A549 (cell line): ENCODE measurements around the gene SLC30A3. TPM values are rescaled to one million over a fixed set of nuclear protein-coding genes. Genes with fewer than 3 reads are reported as not detected.
A peak's percentile ranks its signal among the peaks of the same experiment; 100 is the strongest.

ENCODE experiments used
- ATAC-seq, 2 experiments: fragments of 200-7000 bp in 1 of 2; fragments of >200 bp in 1 of 2; cut with Nextera tagmentation in 1 of 2; cut with Tn5 transposase in 1 of 2; 3 replicates each; pipeline versions ENCODE4 v1.8.0 to v1.9.1; 2018 to 2020; ENCODE audit warnings: mild to moderate bottlenecking in 1 of 2, moderate library complexity in 1 of 2
- CTCF ChIA-PET: fragments of 300-600 bp; sonication (Branson Sonifier 250); formaldehyde crosslinking; extraction: SDS; loops from one replicate; lab custom pipeline; 2021; ENCODE audit warnings: antibody characterized with exemption, inconsistent platforms; lab: Yijun Ruan, JAX
- POLR2A ChIA-PET: fragments of 350-600 bp; formaldehyde crosslinking; extraction: SDS; loops from one replicate; lab custom pipeline; 2021; ENCODE audit warnings: antibody characterized with exemption, inconsistent platforms; lab: Yijun Ruan, JAX
- DNase-seq, 2 experiments: peaks; one replicate each; pipeline versions ENCODE4 v3.0.0 to v3.0.0-alpha.2; 2011 to 2016; ENCODE audit warnings: low read depth in 1 of 2, low spot score in 1 of 2
- FAIRE-seq: peaks from 2 replicates; lab custom pipeline; 2011; peaks lifted over from hg19 to GRCh38; lab: Jason Lieb, UNC
- H3K27ac ChIP-seq, 2 experiments: fragments of >200 bp; sonication (Bioruptor Twin); formaldehyde crosslinking; 3 replicates each; pipeline ENCODE4 v1.5.1; 2016 to 2017
- H3K4me1 ChIP-seq: fragments of >200 bp; sonication (Bioruptor Twin); formaldehyde crosslinking; 3 replicates; pipeline ENCODE4 v1.6.1; 2016
- H3K4me2 ChIP-seq: fragments of >200 bp; sonication (Bioruptor Twin); formaldehyde crosslinking; 3 replicates; pipeline ENCODE4 v1.6.1; 2016
- H3K4me3 ChIP-seq: fragments of >200 bp; sonication (Bioruptor Twin); formaldehyde crosslinking; 3 replicates; pipeline ENCODE4 v1.5.1; 2016
- H3K9me3 ChIP-seq: fragments of >200 bp; sonication (Bioruptor Twin); formaldehyde crosslinking; 3 replicates; pipeline ENCODE4 v1.6.1; 2016
- BHLHE40 ChIP-seq: IDR thresholded peaks from 2 replicates; pipeline ENCODE4 v1.6.1; 2012; ENCODE audit warnings: low read depth, low read length, inconsistent platforms
- CBX8 ChIP-seq: fragments of 200-600 bp; sonication (generic); IDR thresholded peaks from 2 replicates; pipeline ENCODE4 v1.6.1; 2016
- CEBPB ChIP-seq, 2 experiments: fragments of >200 bp in 1 of 2; sonication (Bioruptor Twin) in 1 of 2; formaldehyde crosslinking in 1 of 2; IDR thresholded peaks; 2 replicates each; pipeline ENCODE4 v1.6.1; 2012 to 2016
- CHD2 ChIP-seq: fragments of 150-350 bp; IDR thresholded peaks from 2 replicates; pipeline ENCODE4 v1.6.1; 2014; ENCODE audit warnings: low read length; ENCODE audit not compliant: partially characterized antibody
- GATA3 ChIP-seq: IDR thresholded peaks from 2 replicates; pipeline ENCODE4 v1.6.1; 2012; ENCODE audit warnings: borderline replicate concordance
- HDAC2 ChIP-seq: fragments of 200-600 bp; sonication (generic); IDR thresholded peaks from 2 replicates; pipeline ENCODE4 v1.6.1; 2016
- HEYL ChIP-seq: fragments of 250-450 bp; sonication (Bioruptor Pico); IDR thresholded peaks from 2 replicates; pipeline ENCODE4 v1.8.0; 2021; ENCODE audit warnings: mild to moderate bottlenecking, moderate library complexity
- HOXA7 ChIP-seq: fragments of 250-450 bp; sonication (Bioruptor Pico); IDR thresholded peaks from 2 replicates; pipeline ENCODE4 v1.5.0; 2020; ENCODE audit warnings: mild to moderate bottlenecking, moderate library complexity
- HOXB13 ChIP-seq: fragments of 250-450 bp; sonication (Bioruptor Pico); IDR thresholded peaks from 2 replicates; pipeline ENCODE4 v1.5.0; 2020; ENCODE audit warnings: low read depth, mild to moderate bottlenecking, moderate library complexity
- HOXB5 ChIP-seq: fragments of 250-450 bp; sonication (Bioruptor Pico); IDR thresholded peaks from 2 replicates; pipeline ENCODE4 v1.5.0; 2020; ENCODE audit warnings: mild to moderate bottlenecking, moderate library complexity
- JUN ChIP-seq, 2 experiments: fragments of >200 bp; sonication (Bioruptor Twin); formaldehyde crosslinking; IDR thresholded peaks; 2 replicates in 1 of 2; 3 replicates in 1 of 2; pipeline ENCODE4 v1.6.1; 2016 to 2017
- JUNB ChIP-seq: fragments of >200 bp; sonication (Bioruptor Twin); formaldehyde crosslinking; IDR thresholded peaks from 2 replicates; pipeline ENCODE4 v1.6.1; 2016
- KDM1A ChIP-seq: fragments of 200-600 bp; sonication (generic); IDR thresholded peaks from 2 replicates; pipeline ENCODE4 v1.6.1; 2016; ENCODE audit warnings: low read depth, mild to moderate bottlenecking
- MAFK ChIP-seq: fragments of 450-650 bp; IDR thresholded peaks from 2 replicates; pipeline ENCODE4 v1.6.1; 2014; ENCODE audit not compliant: partially characterized antibody
- NFE2L2 ChIP-seq: fragments of 150-350 bp; conservative IDR thresholded peaks from 2 replicates; pipeline ENCODE4 v1.6.1; 2014; ENCODE audit warnings: low read length
- PBX3 ChIP-seq: IDR thresholded peaks from 2 replicates; pipeline ENCODE4 v1.6.1; 2012
- PHF8 ChIP-seq: fragments of 200-600 bp; sonication (generic); IDR thresholded peaks from 2 replicates; pipeline ENCODE4 v1.6.1; 2016; ENCODE audit warnings: low read depth, mild to moderate bottlenecking, antibody characterized with exemption, moderate library complexity, borderline replicate concordance
- RAD21 ChIP-seq, 2 experiments: fragments of >200 bp in 1 of 2; sonication (Bioruptor Twin) in 1 of 2; formaldehyde crosslinking in 1 of 2; IDR thresholded peaks in 1 of 2; conservative IDR thresholded peaks in 1 of 2; 2 replicates in 1 of 2; 3 replicates in 1 of 2; pipeline ENCODE4 v1.6.1; 2012 to 2018; ENCODE audit warnings: inconsistent platforms in 1 of 2
- RCOR1 ChIP-seq: fragments of 150-350 bp; IDR thresholded peaks from 2 replicates; pipeline ENCODE4 v1.6.1; 2014; ENCODE audit warnings: antibody characterized with exemption, low read length, low read depth
- REST ChIP-seq: fragments of 200-600 bp; sonication (generic); IDR thresholded peaks from 2 replicates; pipeline ENCODE4 v1.6.1; 2016; ENCODE audit warnings: antibody characterized with exemption, mild to moderate bottlenecking, moderate library complexity
- RFX5 ChIP-seq: fragments of 450-650 bp; IDR thresholded peaks from 2 replicates; pipeline ENCODE4 v1.7.1; 2014; ENCODE audit warnings: antibody characterized with exemption, mild to moderate bottlenecking, moderate library complexity
- SMC3 ChIP-seq: fragments of >200 bp; sonication (Bioruptor Twin); formaldehyde crosslinking; IDR thresholded peaks from 3 replicates; pipeline ENCODE4 v1.6.1; 2018; ENCODE audit warnings: inconsistent platforms
- TFCP2L1 ChIP-seq: fragments of 250-450 bp; sonication (Bioruptor Pico); IDR thresholded peaks from 2 replicates; pipeline ENCODE4 v1.5.0; 2021; ENCODE audit warnings: mild to moderate bottlenecking
- ZFP36 ChIP-seq: fragments of 450-650 bp; IDR thresholded peaks from 2 replicates; pipeline ENCODE4 v1.6.1; 2014; ENCODE audit warnings: borderline replicate concordance; ENCODE audit not compliant: partially characterized antibody
- ZNF302 ChIP-seq: fragments of 250-450 bp; sonication (Bioruptor Pico); IDR thresholded peaks from 2 replicates; pipeline ENCODE4 v1.9.0; 2021; ENCODE audit warnings: inconsistent platforms, mild to moderate bottlenecking, moderate library complexity
- WGBS: methylation state at CpG from one replicate; pipeline ENCODE4 v1.1.6; 2017; ENCODE audit errors: missing lambda C conversion rate; 5-methylcytosine and 5-hydroxymethylcytosine counted together
- polyA plus RNA-seq, 4 experiments: library from polyadenylated mRNA; depleted of rRNA in 3 of 4; stranded (reverse); fragments of >200 nt; fragmentation: RNase III in 1 of 4; extraction: RNeasy Plus Mini Kit Qiagen cat#74134 plus additional on column Dnase treatment in 1 of 4; gene quantifications; 2 replicates in 3 of 4; 3 replicates in 1 of 4; pipeline ENCODE4 v1.2.3, GENCODE V29; 2011 to 2017
- TF ChIP-seq, protein P1 (sequence below): fragments of >200 bp; sonication (Bioruptor Twin); formaldehyde crosslinking; IDR thresholded peaks from 2 replicates; pipeline ENCODE4 v1.6.1; 2016
- TF ChIP-seq, protein P2 (sequence below): fragments of >200 bp; sonication (Bioruptor Twin); formaldehyde crosslinking; IDR thresholded peaks from 3 replicates; pipeline ENCODE4 v1.6.1; 2016
- TF ChIP-seq, protein P3 (sequence below): fragments of >200 bp; sonication (Bioruptor Twin); formaldehyde crosslinking; IDR thresholded peaks from 3 replicates; pipeline ENCODE4 v1.5.1; 2016
- TF ChIP-seq, protein P4 (sequence below): fragments of 150-350 bp; IDR thresholded peaks from 2 replicates; pipeline ENCODE4 v1.6.1; 2014; ENCODE audit warnings: low read depth, mild to moderate bottlenecking, low read length

The SLC30A3 gene
- polyA plus RNA-seq, 2 of the 4 experiments (the other 2 are of a cell fraction): 0.90 to 1.9 TPM

DNA sequence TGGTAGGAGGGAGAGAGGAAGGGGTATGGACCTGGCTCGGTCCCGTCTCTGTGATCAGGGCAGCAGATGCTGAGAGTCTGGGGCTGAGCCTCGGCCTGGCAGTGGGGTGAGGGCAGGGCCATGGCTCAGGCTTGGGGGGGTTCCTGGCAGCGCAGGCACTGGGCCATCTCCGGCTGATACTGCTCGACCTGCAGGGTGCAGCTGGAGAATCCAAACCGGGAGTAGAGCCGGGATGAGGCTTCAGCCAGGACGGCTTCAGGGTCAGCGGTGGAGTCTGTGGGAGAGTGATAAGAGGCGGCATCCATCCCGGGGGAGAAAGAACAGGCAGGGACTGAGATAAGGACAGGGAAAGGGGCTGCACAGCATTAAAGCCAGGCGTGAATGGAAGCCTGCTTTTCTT lies 7.7 kb downstream of the SLC30A3 start:
- WGBS: 63% methylated on average over 13 of the region's 13 CpGs
- FAIRE-seq: no peak
- POLR2A ChIA-PET: no interaction called here
- ATAC-seq: peak; percentile 5 to 14; a peak in 3 of 6 replicates
- H3K4me2 ChIP-seq: no peak overlapping the region
- H3K4me1 ChIP-seq: peaks cover 10% of the 10 kb centered on the region
- DNase-seq: no peak
- no peak overlapping the region for H3K4me3 ChIP-seq
- H3K27ac ChIP-seq: no peak overlapping the region
- H3K9me3 ChIP-seq: no peaks in the 10 kb centered on the region
- TF ChIP-seq, protein P1, sequence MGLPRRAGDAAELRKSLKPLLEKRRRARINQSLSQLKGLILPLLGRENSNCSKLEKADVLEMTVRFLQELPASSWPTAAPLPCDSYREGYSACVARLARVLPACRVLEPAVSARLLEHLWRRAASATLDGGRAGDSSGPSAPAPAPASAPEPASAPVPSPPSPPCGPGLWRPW: no peak
- TF ChIP-seq HDAC2: no peak
- no peak for TF ChIP-seq JUNB
- TF ChIP-seq TFCP2L1: no peak
- TF ChIP-seq HEYL (CRISPR knock-in tag): no peak
- no peak for TF ChIP-seq CBX8
- TF ChIP-seq SMC3: no peak
- no peak for TF ChIP-seq KDM1A
- no peak for TF ChIP-seq JUN (IDR thresholded peaks at IDR 0.05)
- TF ChIP-seq MAFK: no peak
- TF ChIP-seq ZFP36: no peak
- TF ChIP-seq BHLHE40: no peak
- TF ChIP-seq GATA3: no peak
- no peak for TF ChIP-seq NFE2L2
- no peak for TF ChIP-seq ZNF302 (CRISPR knock-in tag)
- no peak for TF ChIP-seq PBX3
- TF ChIP-seq REST: no peak
- CTCF ChIA-PET: interaction anchor here (4.4 to 16.3 kb wide), 2 partner anchors 10 to 25 kb away, joined by 27 to 205 read pairs; partner anchors contain the start of genes DNAJC5G and TRIM54

DNA sequence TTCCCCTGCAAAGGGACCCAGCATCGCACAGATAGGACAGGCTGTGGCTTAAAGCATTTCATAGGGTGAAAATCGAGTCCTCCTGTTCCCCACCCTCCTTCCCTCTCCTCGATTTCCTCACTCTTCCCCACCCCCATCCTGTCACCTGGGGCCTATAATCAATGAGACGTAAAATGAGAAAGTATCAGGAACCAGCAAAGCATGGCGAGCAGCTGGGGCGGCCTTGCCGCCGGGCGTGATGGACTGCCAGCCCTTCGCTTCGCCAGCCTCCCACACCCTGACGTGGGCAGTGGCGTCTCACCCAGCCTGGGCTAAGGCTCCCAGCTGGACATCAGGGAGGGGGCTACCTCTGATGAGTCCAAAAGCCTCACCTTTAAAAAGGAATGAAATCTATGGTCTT lies 11.1 kb downstream of the SLC30A3 start:
- Histone ChIP-seq H3K4me3 (no peak overlapping the region), H3K4me2 (no peak overlapping the region), H3K9me3 (no peaks in the 10 kb centered on the region), H3K27ac (no peak overlapping the region), H3K4me1 (peaks cover 22% of the 10 kb centered on the region)
- ATAC-seq (no peak), FAIRE-seq (no peak), DNase-seq (no peak)
- WGBS: 79% methylated on average over 12 of the region's 13 CpGs
- ChIA-PET CTCF (interaction anchor here (0.5 to 16.3 kb wide), 11 partner anchors 13 to 165 kb away, joined by 3 to 205 read pairs (median 5); partner anchors contain the start of genes DNAJC5G and TRIM54), POLR2A (no interaction called here)
- no peak for TF ChIP-seq HEYL (CRISPR knock-in tag)
- TF ChIP-seq JUNB: no peak
- no peak for TF ChIP-seq CHD2
- TF ChIP-seq, protein P2, sequence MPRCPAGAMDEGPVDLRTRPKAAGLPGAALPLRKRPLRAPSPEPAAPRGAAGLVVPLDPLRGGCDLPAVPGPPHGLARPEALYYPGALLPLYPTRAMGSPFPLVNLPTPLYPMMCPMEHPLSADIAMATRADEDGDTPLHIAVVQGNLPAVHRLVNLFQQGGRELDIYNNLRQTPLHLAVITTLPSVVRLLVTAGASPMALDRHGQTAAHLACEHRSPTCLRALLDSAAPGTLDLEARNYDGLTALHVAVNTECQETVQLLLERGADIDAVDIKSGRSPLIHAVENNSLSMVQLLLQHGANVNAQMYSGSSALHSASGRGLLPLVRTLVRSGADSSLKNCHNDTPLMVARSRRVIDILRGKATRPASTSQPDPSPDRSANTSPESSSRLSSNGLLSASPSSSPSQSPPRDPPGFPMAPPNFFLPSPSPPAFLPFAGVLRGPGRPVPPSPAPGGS: no peak
- no peak for TF ChIP-seq RFX5
- no peak for TF ChIP-seq HOXB5
- TF ChIP-seq RAD21 (conservative IDR thresholded peaks at IDR 0.05 in 1 of 2, IDR thresholded peaks at IDR 0.05 in 1 of 2): no peak
- TF ChIP-seq RCOR1: no peak
- TF ChIP-seq, protein P3, sequence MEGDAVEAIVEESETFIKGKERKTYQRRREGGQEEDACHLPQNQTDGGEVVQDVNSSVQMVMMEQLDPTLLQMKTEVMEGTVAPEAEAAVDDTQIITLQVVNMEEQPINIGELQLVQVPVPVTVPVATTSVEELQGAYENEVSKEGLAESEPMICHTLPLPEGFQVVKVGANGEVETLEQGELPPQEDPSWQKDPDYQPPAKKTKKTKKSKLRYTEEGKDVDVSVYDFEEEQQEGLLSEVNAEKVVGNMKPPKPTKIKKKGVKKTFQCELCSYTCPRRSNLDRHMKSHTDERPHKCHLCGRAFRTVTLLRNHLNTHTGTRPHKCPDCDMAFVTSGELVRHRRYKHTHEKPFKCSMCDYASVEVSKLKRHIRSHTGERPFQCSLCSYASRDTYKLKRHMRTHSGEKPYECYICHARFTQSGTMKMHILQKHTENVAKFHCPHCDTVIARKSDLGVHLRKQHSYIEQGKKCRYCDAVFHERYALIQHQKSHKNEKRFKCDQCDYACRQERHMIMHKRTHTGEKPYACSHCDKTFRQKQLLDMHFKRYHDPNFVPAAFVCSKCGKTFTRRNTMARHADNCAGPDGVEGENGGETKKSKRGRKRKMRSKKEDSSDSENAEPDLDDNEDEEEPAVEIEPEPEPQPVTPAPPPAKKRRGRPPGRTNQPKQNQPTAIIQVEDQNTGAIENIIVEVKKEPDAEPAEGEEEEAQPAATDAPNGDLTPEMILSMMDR: no peak
- no peak for TF ChIP-seq HOXB13 (CRISPR knock-in tag)
- no peak for TF ChIP-seq PHF8
- TF ChIP-seq, protein P4, sequence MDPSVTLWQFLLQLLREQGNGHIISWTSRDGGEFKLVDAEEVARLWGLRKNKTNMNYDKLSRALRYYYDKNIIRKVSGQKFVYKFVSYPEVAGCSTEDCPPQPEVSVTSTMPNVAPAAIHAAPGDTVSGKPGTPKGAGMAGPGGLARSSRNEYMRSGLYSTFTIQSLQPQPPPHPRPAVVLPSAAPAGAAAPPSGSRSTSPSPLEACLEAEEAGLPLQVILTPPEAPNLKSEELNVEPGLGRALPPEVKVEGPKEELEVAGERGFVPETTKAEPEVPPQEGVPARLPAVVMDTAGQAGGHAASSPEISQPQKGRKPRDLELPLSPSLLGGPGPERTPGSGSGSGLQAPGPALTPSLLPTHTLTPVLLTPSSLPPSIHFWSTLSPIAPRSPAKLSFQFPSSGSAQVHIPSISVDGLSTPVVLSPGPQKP: no peak
- no peak for TF ChIP-seq HOXA7 (CRISPR knock-in tag)
- no peak for TF ChIP-seq PBX3
- no peak for TF ChIP-seq CEBPB (IDR thresholded peaks at IDR 0.05)
- no peak for TF ChIP-seq BHLHE40
